Measurements from ENCODE around the gene ZCCHC24.
A peak's percentile ranks its signal among the peaks of the same experiment; 100 is the strongest.

The ZCCHC24 gene

DNA sequence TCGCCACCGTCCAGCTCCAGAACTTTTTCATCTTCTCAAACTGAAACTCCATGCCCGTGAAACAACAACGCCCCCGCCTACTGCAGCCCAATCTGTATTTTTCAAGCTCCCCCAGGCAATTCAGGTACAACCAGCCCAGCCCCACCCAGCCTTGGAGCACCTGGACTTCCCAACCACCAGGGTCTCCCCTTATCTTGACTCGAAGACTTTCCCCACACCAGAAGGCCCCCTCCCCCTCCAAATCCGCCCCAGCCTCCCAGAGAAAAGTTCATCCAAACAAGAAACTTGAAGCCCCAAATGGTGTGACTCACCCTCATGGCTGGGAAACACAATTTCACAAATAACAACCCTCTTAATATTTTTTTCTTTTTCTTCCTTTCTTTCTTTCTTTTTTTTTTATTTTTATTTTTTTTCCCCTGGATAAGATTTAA lies 10.6 kb downstream of the ZCCHC24 start:
- peak; percentile 23 for DNase-seq (ENCODE audit: low read depth, low spot score)
- TF ChIP-seq, protein P1, sequence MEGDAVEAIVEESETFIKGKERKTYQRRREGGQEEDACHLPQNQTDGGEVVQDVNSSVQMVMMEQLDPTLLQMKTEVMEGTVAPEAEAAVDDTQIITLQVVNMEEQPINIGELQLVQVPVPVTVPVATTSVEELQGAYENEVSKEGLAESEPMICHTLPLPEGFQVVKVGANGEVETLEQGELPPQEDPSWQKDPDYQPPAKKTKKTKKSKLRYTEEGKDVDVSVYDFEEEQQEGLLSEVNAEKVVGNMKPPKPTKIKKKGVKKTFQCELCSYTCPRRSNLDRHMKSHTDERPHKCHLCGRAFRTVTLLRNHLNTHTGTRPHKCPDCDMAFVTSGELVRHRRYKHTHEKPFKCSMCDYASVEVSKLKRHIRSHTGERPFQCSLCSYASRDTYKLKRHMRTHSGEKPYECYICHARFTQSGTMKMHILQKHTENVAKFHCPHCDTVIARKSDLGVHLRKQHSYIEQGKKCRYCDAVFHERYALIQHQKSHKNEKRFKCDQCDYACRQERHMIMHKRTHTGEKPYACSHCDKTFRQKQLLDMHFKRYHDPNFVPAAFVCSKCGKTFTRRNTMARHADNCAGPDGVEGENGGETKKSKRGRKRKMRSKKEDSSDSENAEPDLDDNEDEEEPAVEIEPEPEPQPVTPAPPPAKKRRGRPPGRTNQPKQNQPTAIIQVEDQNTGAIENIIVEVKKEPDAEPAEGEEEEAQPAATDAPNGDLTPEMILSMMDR (IDR thresholded peaks at IDR 0.05; ENCODE audit: insufficient read depth, low read length, missing control alignments): no peak
- CTCF ChIA-PET: interaction anchor here (0.6 to 1.2 kb wide), 4 partner anchors 9 to 33 kb away, joined by 3 to 5 read pairs (median 4); no protein-coding TSS in a partner anchor
- H3K4me3 ChIP-seq (ENCODE audit: low read depth, low read length): no peak overlapping the region
- POLR2A ChIA-PET: interaction anchor here (1.1 kb wide), 1 partner anchor 10 kb away, joined by 4 read pairs; the partner anchor contains the start of gene ZCCHC24

DNA sequence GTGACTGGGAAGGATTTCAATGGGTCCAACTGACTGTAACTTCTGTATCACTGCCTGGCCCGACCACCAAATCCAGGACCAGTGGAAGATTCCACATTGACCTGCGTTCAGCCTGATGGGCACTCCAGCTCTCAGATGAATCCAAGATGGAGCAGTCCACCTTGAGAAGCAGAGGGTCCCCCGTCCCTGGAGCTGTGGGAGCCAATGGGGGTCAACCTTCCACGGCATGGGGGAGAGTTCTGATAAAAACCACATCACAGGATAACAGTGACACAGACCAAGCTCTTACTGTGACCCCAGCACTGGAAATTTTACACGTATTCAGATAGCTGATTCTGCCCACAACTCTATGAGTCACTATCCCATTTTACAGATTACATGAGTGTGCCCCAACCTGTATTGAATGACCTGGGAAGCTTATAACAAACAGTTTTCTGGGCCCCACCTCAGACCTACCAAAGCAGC lies 11.2 kb downstream of the ZCCHC24 start:
- H3K4me3 ChIP-seq (ENCODE audit: low read depth, low read length): no peak overlapping the region
- POLR2A ChIA-PET: interaction anchor here (1.1 kb wide), 1 partner anchor 11 kb away, joined by 4 read pairs; the partner anchor contains the start of gene ZCCHC24
- no peak for DNase-seq (ENCODE audit: low read depth, low spot score)
- CTCF ChIA-PET: interaction anchor here (1.2 kb wide), 3 partner anchors 8 to 33 kb away, joined by 3 to 5 read pairs (median 5); no protein-coding TSS in a partner anchor
- TF ChIP-seq, protein P1 (IDR thresholded peaks at IDR 0.05; ENCODE audit: insufficient read depth, low read length, missing control alignments): no peak

DNA sequence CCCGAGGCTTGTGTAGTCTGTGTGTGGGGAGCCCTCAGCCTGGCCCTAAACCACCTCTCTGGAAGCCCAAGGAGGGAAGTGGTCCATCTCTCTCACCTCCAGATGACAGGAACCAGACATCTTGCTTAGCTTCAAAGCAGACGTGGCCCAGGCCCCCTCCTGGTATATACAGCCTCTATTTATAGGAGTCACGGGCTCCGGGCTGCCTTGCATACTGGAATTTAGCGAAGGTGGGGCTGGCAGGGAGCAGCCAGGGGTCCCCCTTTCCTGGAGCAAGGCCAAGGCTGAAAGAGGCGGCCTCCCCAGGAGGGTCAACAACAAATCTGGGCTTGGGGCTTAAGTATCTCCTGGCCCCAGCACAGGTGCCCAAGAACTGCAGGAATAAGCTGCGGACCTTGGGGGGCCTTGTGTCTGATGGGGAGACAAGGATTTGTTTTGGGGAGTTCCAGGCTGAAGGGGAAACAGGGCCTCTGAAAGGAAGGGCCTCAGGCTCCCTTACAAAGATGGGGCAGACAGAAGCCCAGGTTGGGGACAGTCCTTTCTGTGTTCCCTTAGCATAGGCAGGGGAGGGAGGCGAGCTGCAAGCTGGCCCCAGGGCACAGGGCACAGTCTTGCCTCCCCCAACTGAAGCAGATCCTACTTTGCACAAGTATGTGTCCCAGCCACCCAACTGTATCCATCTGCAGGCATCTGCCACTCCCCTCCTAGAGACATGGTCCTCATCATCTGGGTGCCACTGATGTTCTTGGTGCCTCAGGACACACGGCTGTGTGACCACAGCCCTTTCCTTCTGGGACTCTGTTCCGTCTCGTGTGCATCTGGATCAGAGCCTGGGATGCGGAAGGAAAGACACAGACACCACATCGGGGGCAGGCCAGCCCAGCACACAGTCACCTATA lies 11.9 kb downstream of the ZCCHC24 start:
- ChIA-PET CTCF (interaction anchor here (1.2 kb wide), 3 partner anchors 8 to 34 kb away, joined by 3 to 5 read pairs (median 5); no protein-coding TSS in a partner anchor), POLR2A (interaction anchor here (1.1 kb wide), 1 partner anchor 11 kb away, joined by 4 read pairs; the partner anchor contains the start of gene ZCCHC24)
- no peak overlapping the region for H3K4me3 ChIP-seq (ENCODE audit: low read depth, low read length)
- TF ChIP-seq, protein P1 (IDR thresholded peaks at IDR 0.05; ENCODE audit: insufficient read depth, low read length, missing control alignments): no peak
- no peak for DNase-seq (ENCODE audit: low read depth, low spot score)

DNA sequence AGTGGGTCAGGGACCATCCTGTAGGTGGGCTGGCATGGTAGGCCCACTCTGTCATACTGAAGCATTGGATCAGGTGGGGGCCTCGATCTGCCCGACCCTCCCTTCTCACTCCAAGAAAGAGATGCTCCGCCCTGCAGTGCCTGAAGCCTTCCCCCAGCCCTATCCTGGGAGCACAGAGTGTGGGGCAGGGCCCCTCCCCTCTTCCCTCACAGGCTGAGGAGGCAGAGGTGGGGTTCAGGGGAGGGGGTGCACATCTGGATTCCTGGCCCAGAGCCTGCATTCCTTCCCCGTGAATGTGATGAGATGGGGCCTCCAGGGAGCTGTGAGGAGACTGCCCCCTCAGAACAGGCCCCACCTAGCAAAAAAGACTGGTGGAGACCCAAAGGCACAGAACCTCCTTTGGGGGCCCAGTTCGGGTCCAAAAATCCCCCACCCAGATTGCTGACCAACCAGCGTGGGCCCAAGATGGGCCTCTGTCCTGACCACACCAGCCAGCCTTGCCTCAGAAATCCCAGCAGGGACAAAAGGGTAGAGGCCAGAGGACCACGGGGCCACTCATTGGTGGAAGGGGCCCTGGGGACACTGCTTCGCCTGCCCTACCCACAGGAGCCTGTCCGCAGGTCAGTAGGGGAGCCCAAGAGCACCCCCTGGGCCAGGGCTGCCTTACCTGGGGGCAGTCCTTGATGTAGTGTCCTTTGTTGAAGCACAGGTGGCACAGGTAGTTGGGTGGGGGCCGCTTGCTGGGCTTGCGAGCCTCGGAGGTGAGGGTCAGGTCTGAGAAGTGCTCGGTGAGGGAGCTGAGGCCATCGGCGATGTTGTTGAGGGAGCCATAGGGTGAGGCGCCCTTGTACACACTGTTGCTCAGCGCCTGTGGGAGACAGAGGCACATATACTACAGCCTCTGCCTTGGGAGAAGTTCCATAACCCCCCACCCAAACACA lies 13.3 kb downstream of the ZCCHC24 start:
- TF ChIP-seq, protein P1 (IDR thresholded peaks at IDR 0.05; ENCODE audit: insufficient read depth, low read length, missing control alignments): no peak
- ChIA-PET CTCF (interaction anchor here (1.6 kb wide), 2 partner anchors 8 to 9 kb away, joined by 3 to 4 read pairs; no protein-coding TSS in a partner anchor), POLR2A (interaction anchor here (0.9 to 1.2 kb wide), 2 partner anchors 10 to 33 kb away, joined by 3 read pairs; no protein-coding TSS in a partner anchor)
- H3K4me3 ChIP-seq (ENCODE audit: low read depth, low read length): no peak overlapping the region
- DNase-seq (ENCODE audit: low read depth, low spot score): no peak

DNA sequence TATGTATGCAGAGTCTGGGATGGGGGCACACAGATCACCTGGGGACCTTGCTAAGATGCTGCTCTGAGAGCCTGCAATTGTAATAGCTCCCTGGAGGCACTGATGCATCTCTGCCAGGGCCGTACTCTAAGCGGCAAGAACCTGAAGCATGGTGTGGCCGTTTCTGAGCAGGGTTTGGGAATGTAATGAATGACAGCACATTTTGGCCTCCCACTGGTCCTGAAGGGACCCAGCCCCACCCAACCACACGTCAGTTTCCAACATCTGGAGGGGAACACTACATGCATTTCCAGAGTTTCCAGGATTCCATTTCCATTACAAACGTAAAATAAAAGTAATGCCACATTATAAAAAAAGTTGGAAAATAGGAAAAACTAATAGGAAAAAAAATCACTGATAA lies 14.0 kb downstream of the ZCCHC24 start:
- POLR2A ChIA-PET: interaction anchor here (0.9 to 1.2 kb wide), 2 partner anchors 9 to 32 kb away, joined by 3 read pairs; no protein-coding TSS in a partner anchor
- CTCF ChIA-PET: interaction anchor here (1.6 to 1.7 kb wide), 3 partner anchors 8 to 31 kb away, joined by 3 to 8 read pairs (median 4); no protein-coding TSS in a partner anchor

More for the DNA sequence above, 14.0 kb downstream of the ZCCHC24 start:
- no peak overlapping the region for H3K4me3 ChIP-seq (ENCODE audit: low read depth, low read length)
- TF ChIP-seq, protein P1 (IDR thresholded peaks at IDR 0.05; ENCODE audit: insufficient read depth, low read length, missing control alignments): no peak
- DNase-seq (ENCODE audit: low read depth, low spot score): no peak
